PC-9 (cell line): ENCODE measurements around the gene FAF1. TPM values are rescaled to one million over a fixed set of nuclear protein-coding genes. Genes with fewer than 3 reads are reported as not detected.
"Not testable (repeated sequence)": the region's sequence is repeated elsewhere in the genome, so short reads cannot be mapped to it uniquely, and the experiment has no call there.

ENCODE experiments used
- BruUV-seq: library from RNA; stranded (reverse); fragments of 400-500 nt; replicated peaks from 2 replicates; lab custom pipeline; 2021; lab: Mats Ljungman, UMichigan
- CTCF ChIA-PET: fragments of 300-600 bp; sonication (Branson Sonifier 250); formaldehyde crosslinking; loops from one replicate; lab custom pipeline; 2022; ENCODE audit warnings: antibody characterized with exemption; lab: Charles Lee
- POLR2A ChIA-PET: fragments of 300-600 bp; sonication (Branson Sonifier 250); formaldehyde crosslinking; loops from one replicate; lab custom pipeline; 2022; ENCODE audit warnings: antibody characterized with exemption; ENCODE audit not compliant: unreplicated experiment; lab: Charles Lee
- DNase-seq, 2 experiments: peaks; one replicate each; pipeline versions ENCODE4 v3.0.0 to v3.0.0-alpha.2; 2015 to 2022; ENCODE audit warnings: mixed read lengths in 1 of 2
- H2AFZ ChIP-seq: fragments of 200-600 bp; sonication (generic); 2 replicates; pipeline ENCODE4 v1.8.1; 2017; ENCODE audit warnings: antibody characterized with exemption
- H3F3A ChIP-seq: fragments of 200-600 bp; sonication (generic); 2 replicates; pipeline ENCODE4 v1.8.1; 2017; ENCODE audit warnings: antibody characterized with exemption, mild to moderate bottlenecking, low read depth; ENCODE audit not compliant: insufficient read depth
- H3K27ac ChIP-seq: fragments of 200-600 bp; sonication (generic); 2 replicates; pipeline ENCODE4 v1.6.1; 2016; ENCODE audit warnings: mixed run types
- H3K27me3 ChIP-seq: fragments of 200-600 bp; sonication (generic); 2 replicates; pipeline ENCODE4 v1.6.1; 2016; ENCODE audit warnings: low read depth, mixed run types; ENCODE audit not compliant: insufficient read depth
- H3K36me3 ChIP-seq: fragments of 200-600 bp; sonication (generic); 2 replicates; pipeline ENCODE4 v1.6.1; 2016; ENCODE audit warnings: low read depth, mixed run types
- H3K4me1 ChIP-seq: fragments of 200-600 bp; sonication (generic); replicated peaks from 2 replicates; pipeline ENCODE4 v1.6.1; 2016; ENCODE audit warnings: mixed run types; ENCODE audit not compliant: insufficient read depth
- H3K4me2 ChIP-seq: fragments of 200-600 bp; sonication (generic); 2 replicates; pipeline ENCODE4 v1.6.1; 2017; ENCODE audit warnings: mixed run types
- H3K4me3 ChIP-seq: fragments of 200-600 bp; sonication (generic); 2 replicates; pipeline ENCODE4 v1.6.1; 2016; ENCODE audit warnings: mixed run types
- H3K79me2 ChIP-seq: fragments of 200-600 bp; sonication (generic); 2 replicates; pipeline ENCODE4 v1.6.1; 2017; ENCODE audit warnings: low read depth, mixed run types
- H3K9me2 ChIP-seq: fragments of 200-600 bp; sonication (generic); 2 replicates; pipeline ENCODE4 v1.8.1; 2017; ENCODE audit warnings: mild to moderate bottlenecking; ENCODE audit not compliant: insufficient read depth
- H3K9me3 ChIP-seq: fragments of 200-600 bp; sonication (generic); 2 replicates; pipeline ENCODE4 v1.8.1; 2016; ENCODE audit warnings: low read depth; ENCODE audit not compliant: insufficient read depth
- H4K20me1 ChIP-seq: fragments of 200-600 bp; sonication (generic); 2 replicates; pipeline ENCODE4 v1.8.1; 2017; ENCODE audit not compliant: insufficient read depth
- EZH2 ChIP-seq: fragments of 200-600 bp; sonication (generic); IDR thresholded peaks from 2 replicates; pipeline ENCODE4 v1.8.0; 2017; ENCODE audit warnings: antibody characterized with exemption, low read depth
- intact Hi-C: fragments of 100-400 bp; cut with micrococcal nuclease; formaldehyde crosslinking; loops from one replicate; pipeline ENCODE4 v1.10.0; 2022; ENCODE audit not compliant: unreplicated experiment
- total RNA-seq: library from RNA; stranded (reverse); gene quantifications from 2 replicates; pipeline ENCODE4 v1.2.3, GENCODE V29; 2021
- TF ChIP-seq, protein P1 (sequence below): fragments of 200-600 bp; sonication (generic); conservative IDR thresholded peaks from 2 replicates; pipeline ENCODE4 v1.6.1; 2017; ENCODE audit warnings: mixed run types, antibody characterized with exemption, mild to moderate bottlenecking, moderate library complexity

FAF1 gene
- total RNA-seq, 1 experiment from 2014 or later, result 105 TPM

- BruUV-seq, H4K20me1 ChIP-seq, DNase-seq, H3K27me3 ChIP-seq, CTCF ChIA-PET, H2AFZ ChIP-seq, POLR2A ChIA-PET, H3K9me3 ChIP-seq, H3K36me3 ChIP-seq, H3K4me3 ChIP-seq, H3K4me1 ChIP-seq, intact Hi-C loops, H3K9me2 ChIP-seq, H3F3A ChIP-seq, H3K4me2 ChIP-seq, H3K27ac ChIP-seq: not testable (repeated sequence)
- peaks cover 13% of the 10 kb centered on the region; the same call in 1 of the 2 replicates for H3K79me2 ChIP-seq
Measured at GRCh38 chr1:50906050-50906449, 54.0 kb downstream of the FAF1 start.

- peaks cover 4% of the 10 kb centered on the region; the same call in 1 of the 2 replicates for H3F3A ChIP-seq
- no peaks in the 10 kb centered on the region for H3K36me3 ChIP-seq
- POLR2A ChIA-PET, result no interaction called here
- H4K20me1 ChIP-seq, result no peaks in the 10 kb centered on the region
- no peak overlapping the region for H3K27ac ChIP-seq
- intact Hi-C loops, result no loop called here
- H3K9me2 ChIP-seq, result no peaks in the 10 kb centered on the region
- no TSS peak for BruUV-seq
- CTCF ChIA-PET, result no interaction called here
- peaks cover 21% of the 10 kb centered on the region; the same call in 1 of the 2 replicates for H3K79me2 ChIP-seq
- no peaks in the 10 kb centered on the region for H3K27me3 ChIP-seq
- TF ChIP-seq, protein P1, sequence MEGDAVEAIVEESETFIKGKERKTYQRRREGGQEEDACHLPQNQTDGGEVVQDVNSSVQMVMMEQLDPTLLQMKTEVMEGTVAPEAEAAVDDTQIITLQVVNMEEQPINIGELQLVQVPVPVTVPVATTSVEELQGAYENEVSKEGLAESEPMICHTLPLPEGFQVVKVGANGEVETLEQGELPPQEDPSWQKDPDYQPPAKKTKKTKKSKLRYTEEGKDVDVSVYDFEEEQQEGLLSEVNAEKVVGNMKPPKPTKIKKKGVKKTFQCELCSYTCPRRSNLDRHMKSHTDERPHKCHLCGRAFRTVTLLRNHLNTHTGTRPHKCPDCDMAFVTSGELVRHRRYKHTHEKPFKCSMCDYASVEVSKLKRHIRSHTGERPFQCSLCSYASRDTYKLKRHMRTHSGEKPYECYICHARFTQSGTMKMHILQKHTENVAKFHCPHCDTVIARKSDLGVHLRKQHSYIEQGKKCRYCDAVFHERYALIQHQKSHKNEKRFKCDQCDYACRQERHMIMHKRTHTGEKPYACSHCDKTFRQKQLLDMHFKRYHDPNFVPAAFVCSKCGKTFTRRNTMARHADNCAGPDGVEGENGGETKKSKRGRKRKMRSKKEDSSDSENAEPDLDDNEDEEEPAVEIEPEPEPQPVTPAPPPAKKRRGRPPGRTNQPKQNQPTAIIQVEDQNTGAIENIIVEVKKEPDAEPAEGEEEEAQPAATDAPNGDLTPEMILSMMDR, result no peak
- no peak for TF ChIP-seq EZH2
- H3K4me1 ChIP-seq, result no peaks in the 10 kb centered on the region
- H3K9me3 ChIP-seq, result 0 out of 2 replicates have a peak, but pooled peaks cover 4% of the 10 kb centered on the region
- DNase-seq, result no peak
- no peak overlapping the region for H3K4me2 ChIP-seq
- no peak overlapping the region for H3K4me3 ChIP-seq
- H2AFZ ChIP-seq, result no peak overlapping the region
Measured at GRCh38 chr1:50902419-50902818, 57.6 kb downstream of the FAF1 start.

DNA sequence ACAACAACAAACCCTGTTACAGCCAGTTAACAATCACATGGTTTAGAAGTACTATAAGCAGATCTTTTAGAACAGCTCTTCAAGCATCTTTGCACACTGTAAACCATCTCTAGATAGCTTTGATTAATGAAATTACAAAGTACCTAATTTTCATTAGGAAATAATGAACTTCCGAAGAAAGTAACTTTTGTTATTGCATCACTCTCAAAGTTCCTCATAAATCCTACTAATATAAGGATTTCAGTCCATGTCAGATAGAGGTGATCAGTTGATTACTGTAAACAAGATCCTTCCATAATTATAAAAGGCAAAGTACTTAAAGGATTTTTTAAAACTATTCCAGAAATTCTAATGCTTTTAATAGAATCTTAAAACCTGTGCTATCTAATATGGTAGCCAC is 58.2 kb downstream of the FAF1 start:
- DNase-seq, result no peak
- TF ChIP-seq EZH2, result no peak
- TF ChIP-seq, protein P1, result no peak
- ChIA-PET CTCF (no interaction called here), POLR2A (no interaction called here)
- no peaks in the 10 kb centered on the region for H3K36me3 ChIP-seq
- H2AFZ ChIP-seq, result no peak overlapping the region
- no peak overlapping the region for H3K27ac ChIP-seq
- no peak overlapping the region for H3K4me2 ChIP-seq
- intact Hi-C loops, result no loop called here
- no peaks in the 10 kb centered on the region for H3K9me2 ChIP-seq
- peaks cover 23% of the 10 kb centered on the region; the same call in 1 of the 2 replicates for H3K79me2 ChIP-seq
- no peaks in the 10 kb centered on the region for H4K20me1 ChIP-seq
- peaks cover 4% of the 10 kb centered on the region; the same call in 1 of the 2 replicates for H3F3A ChIP-seq
- no peaks in the 10 kb centered on the region for H3K27me3 ChIP-seq
- no peak overlapping the region for H3K4me3 ChIP-seq
- 0 out of 2 replicates have a peak, but pooled peaks cover 4% of the 10 kb centered on the region for H3K9me3 ChIP-seq
- no TSS peak for BruUV-seq
- no peaks in the 10 kb centered on the region for H3K4me1 ChIP-seq

DNA sequence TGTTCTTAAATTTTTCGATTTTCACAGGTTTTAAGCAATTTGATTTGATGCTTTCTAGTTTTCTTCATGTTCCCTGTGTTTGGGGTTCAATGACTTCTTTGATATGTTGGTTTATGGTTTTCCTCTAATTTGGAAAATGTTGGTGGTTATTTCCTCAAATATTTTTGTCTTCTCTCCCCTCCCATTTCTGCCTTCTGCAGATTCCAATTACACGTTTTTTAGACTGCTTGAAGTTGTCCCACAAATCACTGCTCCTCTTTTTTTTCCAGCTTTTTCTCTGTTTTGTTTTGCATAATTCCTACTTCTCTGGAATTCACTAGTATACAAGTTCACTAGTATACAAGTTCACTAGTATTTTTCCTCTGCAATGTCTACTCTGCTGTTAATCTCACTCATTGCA is 61.3 kb downstream of the FAF1 start:
- BruUV-seq, result no TSS peak
- 0 out of 2 replicates have a peak, but pooled peaks cover 4% of the 10 kb centered on the region for H3K9me3 ChIP-seq
- no peaks in the 10 kb centered on the region for H4K20me1 ChIP-seq
- no peak overlapping the region for H2AFZ ChIP-seq
- H3K36me3 ChIP-seq, result no peaks in the 10 kb centered on the region
- no peaks in the 10 kb centered on the region for H3K27me3 ChIP-seq
- peaks cover 4% of the 10 kb centered on the region; the same call in 1 of the 2 replicates for H3F3A ChIP-seq
- no peak for DNase-seq
- no peak for TF ChIP-seq EZH2
- TF ChIP-seq, protein P1, result no peak
- H3K79me2 ChIP-seq, result peaks cover 52% of the 10 kb centered on the region
- no peak overlapping the region for H3K4me2 ChIP-seq
- H3K9me2 ChIP-seq, result no peaks in the 10 kb centered on the region
- H3K27ac ChIP-seq, result no peak overlapping the region
- H3K4me3 ChIP-seq, result no peak overlapping the region
- ChIA-PET POLR2A (no interaction called here), CTCF (no interaction called here)
- intact Hi-C loops, result no loop called here
- no peaks in the 10 kb centered on the region for H3K4me1 ChIP-seq
